Uterus (tissue), 2 donors: ENCODE data around the gene LRRC1.

Experiments
- POLR2A ChIP-seq, 2 donors: fragments of 450-650 bp; IDR thresholded peaks; one replicate each; pipeline ENCODE4 v1.6.1; 2016; ENCODE audit warnings: antibody characterized with exemption in 2 of 2, mild to moderate bottlenecking in 1 of 2, moderate library complexity in 1 of 2
- TF ChIP-seq, protein P1 (sequence below), 4 experiments: fragments of 200-600 bp in 2 of 4; fragments of 450-650 bp in 2 of 4; sonication (generic) in 2 of 4; IDR thresholded peaks; one replicate each; pipeline ENCODE4 v1.5.1; 2016 to 2019; ENCODE audit warnings: antibody characterized with exemption in 4 of 4, mild to moderate bottlenecking in 2 of 4, moderate library complexity in 1 of 4

DNA sequence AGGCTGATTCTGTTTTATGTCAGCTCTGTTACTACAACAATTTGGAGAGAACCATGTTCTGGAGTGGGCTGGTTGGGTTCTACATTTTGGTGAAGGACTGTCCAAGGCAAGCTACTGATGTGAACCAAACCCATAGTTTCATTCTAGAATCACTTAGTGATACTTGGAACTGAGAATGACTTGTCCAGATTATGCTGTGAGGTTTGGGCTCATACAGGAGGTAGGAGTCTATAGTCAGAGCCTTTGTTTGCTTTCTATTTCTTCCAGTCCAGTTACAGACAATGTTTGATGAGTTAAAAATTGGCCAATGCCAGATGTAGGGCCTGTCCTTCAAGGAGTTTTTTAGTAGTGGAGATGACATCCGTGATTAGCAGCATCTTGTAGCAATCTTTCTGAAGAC, 97.9 kb downstream of the LRRC1 start:
- TF ChIP-seq, protein P1, sequence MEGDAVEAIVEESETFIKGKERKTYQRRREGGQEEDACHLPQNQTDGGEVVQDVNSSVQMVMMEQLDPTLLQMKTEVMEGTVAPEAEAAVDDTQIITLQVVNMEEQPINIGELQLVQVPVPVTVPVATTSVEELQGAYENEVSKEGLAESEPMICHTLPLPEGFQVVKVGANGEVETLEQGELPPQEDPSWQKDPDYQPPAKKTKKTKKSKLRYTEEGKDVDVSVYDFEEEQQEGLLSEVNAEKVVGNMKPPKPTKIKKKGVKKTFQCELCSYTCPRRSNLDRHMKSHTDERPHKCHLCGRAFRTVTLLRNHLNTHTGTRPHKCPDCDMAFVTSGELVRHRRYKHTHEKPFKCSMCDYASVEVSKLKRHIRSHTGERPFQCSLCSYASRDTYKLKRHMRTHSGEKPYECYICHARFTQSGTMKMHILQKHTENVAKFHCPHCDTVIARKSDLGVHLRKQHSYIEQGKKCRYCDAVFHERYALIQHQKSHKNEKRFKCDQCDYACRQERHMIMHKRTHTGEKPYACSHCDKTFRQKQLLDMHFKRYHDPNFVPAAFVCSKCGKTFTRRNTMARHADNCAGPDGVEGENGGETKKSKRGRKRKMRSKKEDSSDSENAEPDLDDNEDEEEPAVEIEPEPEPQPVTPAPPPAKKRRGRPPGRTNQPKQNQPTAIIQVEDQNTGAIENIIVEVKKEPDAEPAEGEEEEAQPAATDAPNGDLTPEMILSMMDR (IDR thresholded peaks at IDR 0.05) = no peak
- TF ChIP-seq POLR2A (IDR thresholded peaks at IDR 0.05) = no peak
